ENCODE data around the gene PDZD2.

GRCh38 chr5:32003981-32004380, 365.1 kb downstream of the PDZD2 start:
- TF ChIP-seq POLR2AphosphoS5 (IDR thresholded peaks at IDR 0.05; ENCODE audit: low read depth): no peak
- TF ChIP-seq, protein P1, sequence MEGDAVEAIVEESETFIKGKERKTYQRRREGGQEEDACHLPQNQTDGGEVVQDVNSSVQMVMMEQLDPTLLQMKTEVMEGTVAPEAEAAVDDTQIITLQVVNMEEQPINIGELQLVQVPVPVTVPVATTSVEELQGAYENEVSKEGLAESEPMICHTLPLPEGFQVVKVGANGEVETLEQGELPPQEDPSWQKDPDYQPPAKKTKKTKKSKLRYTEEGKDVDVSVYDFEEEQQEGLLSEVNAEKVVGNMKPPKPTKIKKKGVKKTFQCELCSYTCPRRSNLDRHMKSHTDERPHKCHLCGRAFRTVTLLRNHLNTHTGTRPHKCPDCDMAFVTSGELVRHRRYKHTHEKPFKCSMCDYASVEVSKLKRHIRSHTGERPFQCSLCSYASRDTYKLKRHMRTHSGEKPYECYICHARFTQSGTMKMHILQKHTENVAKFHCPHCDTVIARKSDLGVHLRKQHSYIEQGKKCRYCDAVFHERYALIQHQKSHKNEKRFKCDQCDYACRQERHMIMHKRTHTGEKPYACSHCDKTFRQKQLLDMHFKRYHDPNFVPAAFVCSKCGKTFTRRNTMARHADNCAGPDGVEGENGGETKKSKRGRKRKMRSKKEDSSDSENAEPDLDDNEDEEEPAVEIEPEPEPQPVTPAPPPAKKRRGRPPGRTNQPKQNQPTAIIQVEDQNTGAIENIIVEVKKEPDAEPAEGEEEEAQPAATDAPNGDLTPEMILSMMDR (IDR thresholded peaks at IDR 0.05; ENCODE audit: insufficient read depth, low read length): no peak
- no peak for TF ChIP-seq GABPA (IDR thresholded peaks at IDR 0.05; ENCODE audit: low read depth)
- TF ChIP-seq, protein P2, sequence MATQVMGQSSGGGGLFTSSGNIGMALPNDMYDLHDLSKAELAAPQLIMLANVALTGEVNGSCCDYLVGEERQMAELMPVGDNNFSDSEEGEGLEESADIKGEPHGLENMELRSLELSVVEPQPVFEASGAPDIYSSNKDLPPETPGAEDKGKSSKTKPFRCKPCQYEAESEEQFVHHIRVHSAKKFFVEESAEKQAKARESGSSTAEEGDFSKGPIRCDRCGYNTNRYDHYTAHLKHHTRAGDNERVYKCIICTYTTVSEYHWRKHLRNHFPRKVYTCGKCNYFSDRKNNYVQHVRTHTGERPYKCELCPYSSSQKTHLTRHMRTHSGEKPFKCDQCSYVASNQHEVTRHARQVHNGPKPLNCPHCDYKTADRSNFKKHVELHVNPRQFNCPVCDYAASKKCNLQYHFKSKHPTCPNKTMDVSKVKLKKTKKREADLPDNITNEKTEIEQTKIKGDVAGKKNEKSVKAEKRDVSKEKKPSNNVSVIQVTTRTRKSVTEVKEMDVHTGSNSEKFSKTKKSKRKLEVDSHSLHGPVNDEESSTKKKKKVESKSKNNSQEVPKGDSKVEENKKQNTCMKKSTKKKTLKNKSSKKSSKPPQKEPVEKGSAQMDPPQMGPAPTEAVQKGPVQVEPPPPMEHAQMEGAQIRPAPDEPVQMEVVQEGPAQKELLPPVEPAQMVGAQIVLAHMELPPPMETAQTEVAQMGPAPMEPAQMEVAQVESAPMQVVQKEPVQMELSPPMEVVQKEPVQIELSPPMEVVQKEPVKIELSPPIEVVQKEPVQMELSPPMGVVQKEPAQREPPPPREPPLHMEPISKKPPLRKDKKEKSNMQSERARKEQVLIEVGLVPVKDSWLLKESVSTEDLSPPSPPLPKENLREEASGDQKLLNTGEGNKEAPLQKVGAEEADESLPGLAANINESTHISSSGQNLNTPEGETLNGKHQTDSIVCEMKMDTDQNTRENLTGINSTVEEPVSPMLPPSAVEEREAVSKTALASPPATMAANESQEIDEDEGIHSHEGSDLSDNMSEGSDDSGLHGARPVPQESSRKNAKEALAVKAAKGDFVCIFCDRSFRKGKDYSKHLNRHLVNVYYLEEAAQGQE (IDR thresholded peaks at IDR 0.05; ENCODE audit: insufficient replicate concordance, low read depth): no peak

Data from HL-60 (cell line).